ENCODE measurements around the gene SLC16A9. TPM values are rescaled to one million over a fixed set of nuclear protein-coding genes. Genes with fewer than 3 reads are reported as not detected.
A peak's percentile ranks its signal among the peaks of the same experiment; 100 is the strongest.
"Not testable (repeated sequence)": the region's sequence is repeated elsewhere in the genome, so short reads cannot be mapped to it uniquely, and the experiment has no call there.

SLC16A9 gene
- total RNA-seq, 1 donor from 2014 or later = 0.48 TPM

DNA sequence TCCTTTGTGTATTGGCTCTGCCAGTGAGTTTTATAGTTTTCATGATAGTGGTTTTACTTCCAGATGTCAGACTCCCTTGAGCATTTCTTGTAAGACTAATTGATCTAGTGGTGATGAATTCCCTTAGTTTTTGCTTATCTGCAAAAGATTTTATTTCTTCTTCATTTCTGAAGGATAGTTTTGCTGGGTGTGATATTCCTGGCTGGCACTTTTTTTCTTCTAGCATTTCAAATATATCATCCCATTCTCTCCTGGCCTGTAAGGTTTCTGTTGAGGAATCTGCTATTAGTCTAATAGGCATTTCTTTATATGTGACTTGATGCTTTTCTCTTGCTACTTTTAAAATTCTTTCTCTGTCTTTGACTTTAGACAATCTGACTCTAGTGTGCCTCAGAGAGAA, 64.8 kb downstream of the SLC16A9 start:
- no peak for DNase-seq
- no peak for ATAC-seq (ENCODE audit: poor library complexity)
- intact Hi-C loops (cut with DNase I) = no loop called here

DNA sequence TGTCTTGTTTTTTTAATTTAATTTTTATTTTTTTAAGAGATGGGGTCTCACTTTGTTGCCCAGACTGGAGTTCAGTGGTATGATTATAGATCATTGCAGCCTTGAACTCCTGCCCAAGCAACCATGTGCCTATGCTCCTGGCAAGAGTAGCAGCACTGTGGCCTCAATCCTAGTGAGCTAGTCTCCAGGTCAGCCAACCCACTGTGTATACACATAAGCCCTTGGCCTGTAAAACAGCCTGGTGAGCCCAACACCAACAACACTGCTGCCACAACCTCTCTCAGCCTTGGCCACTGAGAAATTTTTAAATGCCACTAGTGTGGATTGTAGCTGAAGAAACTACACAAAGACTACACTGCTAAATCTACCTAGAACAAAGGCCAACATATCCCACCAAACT, 68.0 kb downstream of the SLC16A9 start:
- intact Hi-C loops (cut with DNase I); ATAC-seq (ENCODE audit: poor library complexity); DNase-seq: not testable (repeated sequence)

DNA sequence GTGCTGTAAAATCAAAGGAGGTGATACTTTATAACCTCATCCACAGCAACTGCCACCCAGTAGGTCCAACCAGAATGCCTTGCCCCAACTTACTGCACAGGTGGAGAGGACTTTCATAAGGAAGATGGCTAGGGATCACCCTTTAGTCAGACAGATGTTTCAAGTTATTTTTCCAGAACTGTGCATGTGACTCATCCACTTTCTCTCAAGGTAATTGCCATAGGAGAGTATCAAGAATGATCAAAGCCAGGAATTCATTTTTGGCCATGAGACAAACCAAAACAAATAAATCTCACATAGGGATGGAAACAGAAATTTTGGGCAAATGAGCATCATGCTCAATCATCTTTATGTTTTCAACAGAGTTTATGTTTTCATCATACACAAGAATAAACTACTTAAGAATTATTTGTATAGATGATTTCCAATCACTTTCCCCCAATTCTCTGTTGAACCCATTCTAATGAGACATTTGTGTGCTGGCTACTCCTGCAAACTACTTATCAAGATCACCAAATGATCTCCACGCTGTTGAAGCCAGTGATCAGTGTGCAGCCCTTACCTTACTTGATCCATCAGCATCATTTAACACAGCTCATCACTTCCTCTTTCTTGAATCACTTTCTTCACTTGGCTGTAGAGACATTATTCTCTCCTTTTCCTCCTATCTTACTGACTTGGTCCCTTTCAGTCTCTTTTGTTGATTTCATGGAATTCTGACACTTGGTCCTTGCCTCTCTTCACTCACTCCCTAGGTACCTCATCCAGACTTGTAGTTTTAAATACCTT, 74.0 kb downstream of the SLC16A9 start:
- ATAC-seq (ENCODE audit: poor library complexity) (no peak), DNase-seq (no peak)
- intact Hi-C loops (cut with DNase I) = no loop called here

DNA sequence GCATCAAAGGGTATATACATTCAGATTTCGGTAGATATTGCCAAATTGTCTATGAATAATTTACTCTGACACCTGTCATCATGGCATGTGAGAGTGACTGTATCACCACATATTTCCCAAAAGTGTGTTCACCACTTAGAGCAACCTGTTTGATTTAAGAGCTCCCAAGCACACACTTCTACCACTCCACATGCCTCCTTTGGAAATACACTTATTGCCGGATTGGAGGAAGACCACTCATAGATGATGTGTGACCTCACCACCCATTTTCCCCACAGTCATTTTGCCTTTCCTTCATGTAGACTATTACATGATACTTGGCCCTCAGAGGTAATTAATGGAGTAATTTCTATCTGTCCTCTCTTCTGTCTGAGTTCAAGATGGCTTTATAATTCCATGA, 75.5 kb downstream of the SLC16A9 start:
- DNase-seq = no peak

DNA sequence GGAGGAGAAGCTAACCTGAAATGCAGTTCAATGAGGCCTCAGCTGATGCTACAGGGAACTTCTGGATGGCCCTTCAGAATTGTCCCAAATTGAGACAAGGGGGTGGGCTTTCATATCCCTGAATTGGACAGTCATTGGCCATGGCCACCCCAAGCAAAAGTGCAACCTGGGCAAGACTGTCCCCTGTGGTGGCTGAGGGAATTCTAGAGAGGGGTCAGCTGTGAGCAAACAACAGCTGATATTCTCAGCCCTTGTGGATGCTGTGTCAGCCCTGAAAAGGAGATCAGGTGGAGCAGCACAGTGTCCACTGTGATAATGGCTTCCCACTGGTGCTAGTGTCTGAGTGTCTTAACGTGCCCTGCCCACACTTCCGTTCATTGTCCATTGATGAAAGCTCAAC, 76.6 kb downstream of the SLC16A9 start:
- no peak for ATAC-seq (ENCODE audit: poor library complexity)
- intact Hi-C loops (cut with DNase I) = no loop called here
- no peak for DNase-seq

More for the DNA sequence above, 75.5 kb downstream of the SLC16A9 start:
- ATAC-seq (ENCODE audit: poor library complexity) = no peak
- intact Hi-C loops (cut with DNase I) = no loop called here

DNA sequence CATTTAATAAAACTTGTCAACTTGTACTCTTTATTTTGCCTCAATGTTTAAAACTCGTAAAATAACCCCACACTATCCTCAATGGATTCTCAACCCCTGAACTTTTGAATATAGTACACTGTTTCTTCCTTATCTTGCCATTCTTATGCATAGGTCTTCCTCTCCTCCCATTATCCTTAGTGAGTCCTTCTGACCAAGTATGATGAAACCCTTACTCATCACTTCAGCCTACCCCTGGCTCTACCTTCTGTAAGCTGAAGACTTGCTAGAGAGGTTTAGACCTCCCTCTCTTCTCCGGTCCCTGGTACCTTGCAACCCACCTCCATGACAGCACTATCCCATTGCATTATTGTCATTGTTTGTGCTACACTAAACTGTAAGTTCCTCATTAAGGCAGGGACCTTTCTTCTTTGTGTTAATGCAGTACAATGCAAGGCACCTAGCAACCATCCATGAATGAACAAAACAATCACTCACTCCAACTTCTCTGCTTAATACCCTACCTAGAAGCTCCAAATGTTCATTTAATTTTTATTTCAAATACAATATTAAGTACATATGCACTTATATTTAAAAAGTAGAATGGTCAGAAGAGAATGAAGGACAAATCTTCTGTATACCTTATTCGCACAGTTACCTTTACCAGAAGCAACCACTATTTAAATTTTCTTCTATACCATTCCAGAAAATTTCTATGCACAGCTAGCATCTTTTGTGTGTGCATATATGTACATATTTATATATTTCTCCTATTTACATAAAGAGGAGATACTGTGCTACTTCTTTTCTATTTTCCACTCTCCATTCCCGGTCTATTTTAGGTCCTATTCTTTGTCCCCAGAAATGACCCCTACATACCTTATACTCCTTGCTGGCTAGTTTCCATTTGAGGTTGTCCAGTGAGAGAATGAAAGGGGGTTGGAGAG, 77.5 kb downstream of the SLC16A9 start:
- no peak for ATAC-seq (ENCODE audit: poor library complexity)
- intact Hi-C loops (cut with DNase I) = no loop called here
- no peak for DNase-seq

DNA sequence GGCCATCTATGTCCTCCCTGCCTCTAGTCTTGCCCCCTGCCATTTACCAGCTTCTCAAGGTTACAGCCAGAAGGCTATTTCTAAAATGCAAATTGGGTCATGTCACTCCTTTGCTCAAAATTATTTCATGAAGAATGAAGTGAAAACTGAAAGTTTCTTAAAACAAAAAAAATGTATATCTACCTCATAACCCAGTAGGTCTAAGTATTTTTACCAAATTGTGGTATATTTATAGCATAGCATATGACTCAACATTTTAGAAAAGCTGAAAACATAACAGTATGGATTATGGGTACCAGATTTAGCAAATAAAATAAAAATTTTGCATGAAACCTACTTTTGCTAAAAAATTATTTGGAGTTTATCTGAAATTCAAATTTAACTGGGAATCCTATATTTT, 78.4 kb downstream of the SLC16A9 start:
- no peak for DNase-seq
- intact Hi-C loops (cut with DNase I) = no loop called here
- ATAC-seq (ENCODE audit: poor library complexity) = no peak

DNA sequence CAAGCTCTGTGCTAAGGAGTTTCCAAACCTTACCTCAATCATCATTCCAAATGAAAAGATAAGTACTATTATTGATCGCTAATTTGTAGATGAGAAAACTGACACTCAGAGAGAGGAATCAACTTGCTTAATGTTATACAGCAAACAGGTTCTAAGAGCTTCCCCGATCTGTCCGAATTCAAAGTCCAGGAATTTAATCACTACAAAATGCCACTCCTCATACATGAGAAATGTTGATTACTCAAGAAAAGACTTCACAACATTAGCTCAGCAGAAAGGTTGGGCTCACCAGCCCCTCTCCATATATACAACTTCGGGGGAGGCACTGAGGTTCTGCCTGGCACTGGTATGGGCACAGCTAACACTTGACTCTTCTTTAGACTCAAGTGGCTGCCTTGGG, 80.7 kb downstream of the SLC16A9 start:
- ATAC-seq (ENCODE audit: poor library complexity) (no peak), DNase-seq (no peak)
- intact Hi-C loops (cut with DNase I) = loop anchor here (5.0 kb wide), 2 partner anchors 278 to 403 kb away; partner anchors contain the start of gene CCDC6

DNA sequence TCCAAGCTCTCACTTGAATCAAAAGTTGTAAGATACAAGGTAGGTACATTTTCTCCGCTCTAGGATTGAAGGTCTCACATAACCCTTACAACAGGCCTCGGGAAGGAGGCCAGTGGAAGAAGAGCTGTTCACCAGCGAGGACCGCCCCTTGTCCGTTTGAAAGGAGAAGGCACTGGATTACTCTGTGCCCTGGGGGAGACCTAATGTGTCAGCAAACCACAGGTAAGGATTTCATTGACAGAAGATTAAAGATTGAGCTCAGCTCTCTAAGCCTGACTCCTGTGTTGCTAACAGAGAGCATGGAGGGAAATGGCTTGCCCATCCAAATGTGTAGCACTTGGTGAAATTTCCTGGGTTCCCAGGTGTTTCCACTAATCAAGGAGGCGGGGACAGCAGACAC, 81.2 kb downstream of the SLC16A9 start:
- no peak for ATAC-seq (ENCODE audit: poor library complexity)
- DNase-seq = no peak
- intact Hi-C loops (cut with DNase I) = loop anchor here (5.0 kb wide), 2 partner anchors 279 to 404 kb away; partner anchors contain the start of gene CCDC6

DNA sequence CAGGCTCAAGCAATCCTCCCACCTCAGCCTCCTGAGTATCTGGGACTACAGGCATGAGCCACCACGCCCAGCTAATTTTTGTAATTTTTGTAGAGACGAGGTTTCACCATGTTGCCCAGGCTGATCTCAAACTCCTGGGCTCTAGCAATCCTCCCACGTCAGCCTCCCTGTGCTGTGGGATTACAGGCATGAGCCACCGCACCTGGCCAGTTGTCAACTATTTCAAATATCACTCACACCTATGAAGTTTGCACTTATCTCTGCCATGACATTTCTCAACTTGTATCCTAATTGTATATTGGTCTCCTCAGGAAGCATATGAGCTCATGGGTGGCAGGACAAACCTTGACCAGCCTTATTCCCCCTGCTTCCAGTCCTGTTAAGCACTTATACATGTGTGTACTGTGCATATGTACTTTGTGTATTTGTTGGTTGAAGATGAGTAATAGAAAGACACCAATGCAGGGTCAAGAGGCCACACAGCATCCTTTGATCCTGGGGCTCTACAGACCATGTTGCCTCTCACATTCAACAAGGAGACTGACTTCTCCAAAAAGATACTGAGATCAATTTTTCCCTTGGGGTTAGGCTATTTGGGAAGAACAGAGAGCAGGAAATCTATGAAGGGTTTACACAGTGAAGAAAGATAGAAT, 82.2 kb downstream of the SLC16A9 start:
- DNase-seq = no peak
- intact Hi-C loops (cut with DNase I) = loop anchor here (2.0 to 5.0 kb wide), 3 partner anchors 203 to 405 kb away; partner anchors contain the start of gene CCDC6
- ATAC-seq (ENCODE audit: poor library complexity) = no peak

DNA sequence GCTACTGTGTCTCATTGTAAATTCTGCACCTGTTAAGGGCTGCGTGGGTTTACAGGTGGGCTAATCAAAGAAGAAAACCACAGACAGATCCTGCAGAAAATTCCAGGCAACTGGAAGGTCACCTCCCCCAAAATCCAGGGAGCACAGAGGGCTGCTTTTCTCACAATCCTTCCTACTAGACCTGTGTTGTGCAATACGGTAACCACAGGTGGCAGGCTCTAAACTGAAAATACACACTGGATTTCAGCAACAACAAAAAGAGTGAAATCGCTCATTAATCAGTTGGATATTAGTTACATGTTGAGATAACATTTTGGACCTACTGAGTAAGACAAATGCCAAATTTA, 83.2 kb downstream of the SLC16A9 start:
- intact Hi-C loops (cut with DNase I) = loop anchor here (2.0 to 5.0 kb wide), 3 partner anchors 204 to 406 kb away; partner anchors contain the start of gene CCDC6
- ATAC-seq (ENCODE audit: poor library complexity) (no peak), DNase-seq (no peak)

DNA sequence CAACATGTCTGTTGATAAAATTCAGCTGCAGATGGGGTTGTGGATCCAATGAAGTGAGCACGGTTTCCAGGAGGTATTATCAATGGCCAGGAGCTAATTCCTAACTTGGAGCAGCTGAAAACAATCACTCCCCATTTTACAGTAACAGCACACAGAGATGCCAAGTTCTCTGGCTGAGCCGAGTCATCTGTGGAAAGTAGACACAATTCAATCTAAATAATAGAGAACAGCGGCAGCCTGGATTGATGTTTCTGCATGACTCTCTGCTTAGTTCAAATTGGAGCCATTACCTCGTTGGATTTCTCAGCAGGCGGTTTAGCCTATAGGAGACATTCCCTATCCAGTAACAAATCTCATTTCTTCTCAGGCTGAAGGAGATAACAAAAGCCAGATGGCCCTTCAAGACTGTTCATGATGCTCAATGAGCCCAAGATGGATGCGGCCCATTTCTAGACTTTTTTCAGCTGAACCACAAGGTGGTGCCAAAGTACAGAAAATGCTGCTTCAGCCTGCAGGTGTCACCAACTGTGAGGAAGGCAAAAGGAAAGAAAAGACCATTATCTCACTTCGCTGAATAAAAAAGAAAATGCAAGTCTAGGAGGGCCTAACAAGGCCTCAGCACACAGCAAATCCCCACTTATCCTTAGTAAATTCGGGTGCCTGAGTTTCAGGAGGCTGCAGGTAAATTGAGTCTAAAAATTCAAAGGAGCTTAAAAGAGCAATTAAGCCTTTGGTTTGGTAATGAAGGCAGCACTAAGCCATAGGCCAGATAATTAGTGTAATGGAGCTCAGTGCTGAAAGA, 83.7 kb downstream of the SLC16A9 start:
- intact Hi-C loops (cut with DNase I) = loop anchor here (2.0 to 5.0 kb wide), 3 partner anchors 205 to 406 kb away; partner anchors contain the start of gene CCDC6

DNA sequence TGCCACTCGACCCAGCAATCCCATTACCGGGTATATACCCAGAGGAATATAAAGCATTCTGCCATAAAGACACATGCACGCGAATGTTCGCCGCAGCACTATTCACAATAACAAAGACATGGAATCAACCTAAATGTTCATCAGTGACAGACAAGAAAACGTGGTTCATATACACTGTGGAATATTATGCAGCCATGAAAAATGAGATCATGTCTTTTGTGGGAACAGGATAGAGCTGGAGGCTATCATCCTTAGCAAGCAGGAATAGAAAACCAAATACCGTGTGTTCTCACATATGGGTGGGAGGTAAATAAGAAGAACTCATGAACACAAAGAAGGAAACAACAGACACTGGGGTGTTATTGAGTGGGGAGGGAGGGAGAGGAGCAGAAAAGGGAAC, 84.7 kb downstream of the SLC16A9 start:
- intact Hi-C loops (cut with DNase I) = loop anchor here (5.0 kb wide), 4 partner anchors 282 to 843 kb away; partner anchors contain the start of gene CCDC6
- DNase-seq = no peak
- ATAC-seq (ENCODE audit: poor library complexity) = no peak

More for the DNA sequence above, 83.7 kb downstream of the SLC16A9 start:
- ATAC-seq (ENCODE audit: poor library complexity) = peak; percentile 84
- no peak for DNase-seq

DNA sequence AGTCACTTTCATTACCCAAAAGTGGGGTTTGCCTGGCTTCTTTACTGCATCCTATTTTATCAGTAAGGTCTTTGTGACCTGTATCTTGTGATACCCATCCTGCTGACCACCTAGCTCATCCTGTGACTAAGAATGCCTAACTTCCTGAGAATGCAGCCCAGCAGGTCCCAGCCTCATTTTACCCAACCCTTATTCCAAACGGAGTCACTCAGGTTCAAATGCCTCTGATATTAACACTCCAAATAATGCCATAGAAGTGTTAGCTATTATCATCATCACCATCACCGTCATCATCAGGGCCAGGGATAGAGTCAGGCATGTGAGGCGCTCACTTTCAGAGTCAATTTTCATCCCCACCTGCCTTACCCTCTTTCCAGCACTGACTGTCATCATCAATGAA, 85.5 kb downstream of the SLC16A9 start:
- DNase-seq (no peak), ATAC-seq (ENCODE audit: poor library complexity) (no peak)
- intact Hi-C loops (cut with DNase I) = loop anchor here (5.0 kb wide), 2 partner anchors 382 to 842 kb away; no protein-coding TSS in a partner anchor

DNA sequence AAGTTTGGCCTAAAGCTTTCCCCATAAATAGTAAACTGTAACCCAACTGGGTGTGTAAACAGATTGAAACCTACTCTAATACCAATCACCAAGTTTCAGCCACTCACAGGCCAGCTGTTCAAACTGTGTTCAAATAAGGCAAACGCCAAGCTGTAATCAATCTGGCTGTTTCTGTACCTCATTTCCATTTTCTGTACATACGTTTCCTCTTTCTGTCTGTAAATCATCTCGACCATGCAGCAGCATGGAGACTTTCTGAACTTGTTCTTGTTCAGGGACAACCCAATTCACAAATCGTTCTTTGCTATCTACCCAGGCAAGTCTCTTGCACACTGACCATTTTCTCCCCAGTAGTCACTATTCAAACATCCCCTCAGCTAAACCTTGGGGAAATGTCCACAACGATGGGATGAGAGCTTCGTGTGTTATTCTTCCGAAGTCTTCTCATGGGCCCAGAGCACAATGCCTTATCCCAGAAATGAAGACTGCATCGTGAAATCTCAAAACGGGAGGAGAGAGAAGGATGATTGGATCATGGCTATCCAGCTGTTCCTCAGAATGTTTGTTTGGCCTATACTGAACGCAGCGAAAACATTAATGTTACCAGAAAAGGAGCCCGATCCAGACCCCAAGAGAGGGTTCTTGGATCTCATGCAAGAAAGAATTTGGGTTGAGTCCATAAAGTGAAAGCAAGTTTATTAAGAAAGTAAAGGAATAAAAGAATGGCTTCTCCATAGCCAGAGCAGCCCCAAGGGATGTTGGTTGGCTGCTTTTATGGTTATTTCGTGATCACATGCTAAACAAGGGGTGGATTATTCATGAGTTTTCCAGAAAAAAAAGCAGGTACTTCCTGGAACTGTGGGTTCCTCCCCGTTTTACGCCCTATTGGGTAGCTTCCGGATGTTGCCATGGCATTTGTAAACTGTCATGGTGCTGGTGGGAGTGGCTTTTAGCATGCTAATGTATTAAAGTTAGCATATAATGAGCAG, 86.2 kb downstream of the SLC16A9 start:
- intact Hi-C loops (cut with DNase I) = loop anchor here (5.0 kb wide), 2 partner anchors 381 to 841 kb away; no protein-coding TSS in a partner anchor
- ATAC-seq (ENCODE audit: poor library complexity) (peak; percentile 71), DNase-seq (no peak)

DNA sequence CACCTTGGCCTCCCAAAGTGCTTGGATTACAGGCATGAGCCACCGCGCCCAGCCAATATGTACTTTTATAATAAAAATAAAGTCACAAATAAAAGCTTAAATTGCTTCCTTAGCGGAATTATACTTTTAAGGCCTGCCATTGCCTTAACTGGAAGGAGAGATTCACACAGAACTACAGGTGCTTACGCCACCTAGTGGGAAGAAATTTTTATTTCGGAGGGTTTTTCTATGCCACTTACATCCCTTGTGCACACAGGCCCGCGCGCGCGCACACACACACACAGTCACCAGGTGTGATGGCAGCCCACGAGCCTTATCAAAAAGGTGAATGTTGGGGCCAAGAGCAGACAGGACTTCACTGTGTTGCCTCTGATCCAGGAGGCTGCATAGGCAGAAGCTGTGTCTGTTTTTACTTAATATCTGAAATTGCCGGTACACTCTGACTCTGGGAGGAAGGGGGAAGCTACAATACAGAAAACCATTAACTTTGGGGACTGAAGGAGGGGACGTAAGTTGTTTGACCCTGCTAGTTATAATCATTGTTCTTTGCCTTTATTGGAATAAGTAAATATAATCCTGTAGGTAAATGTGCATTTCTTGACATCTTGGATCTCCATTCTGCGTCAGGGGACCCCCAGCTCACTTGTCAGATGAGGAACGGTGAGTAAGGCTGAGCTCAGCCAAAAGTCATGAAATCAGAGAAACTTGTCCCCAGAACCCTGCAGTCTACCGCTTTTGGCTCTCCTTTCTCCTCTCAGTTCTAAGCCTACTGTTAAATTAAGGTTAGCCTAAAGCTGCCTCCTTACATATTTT, 87.1 kb downstream of the SLC16A9 start:
- ATAC-seq (ENCODE audit: poor library complexity) (peak; percentile 45), DNase-seq (no peak)
- intact Hi-C loops (cut with DNase I) = loop anchor here (5.0 kb wide), 2 partner anchors 380 to 840 kb away; no protein-coding TSS in a partner anchor
